Mesenchymal stem cell (in vitro differentiated cells and primary cell): Measurements from ENCODE around the gene MGST2.

Source experiments
- DNase-seq: peaks from one replicate; pipeline ENCODE4 v3.0.0-alpha.2; 2013
- H2AFZ ChIP-seq: one replicate; pipeline ENCODE4 v1.6.1; 2013; ENCODE audit warnings: low read depth, mild to moderate bottlenecking, control low read depth, inconsistent platforms, low read length, moderate library complexity
- H2AK5ac ChIP-seq: 2 replicates; pipeline ENCODE4 v1.6.1; 2013; ENCODE audit warnings: low read length, moderate library complexity, mild to moderate bottlenecking, inconsistent platforms; ENCODE audit not compliant: severe bottlenecking
- H2BK120ac ChIP-seq: one replicate; pipeline ENCODE4 v1.6.1; 2013; ENCODE audit warnings: low read depth, mild to moderate bottlenecking, inconsistent platforms, low read length, moderate library complexity
- H2BK12ac ChIP-seq, 2 experiments: one replicate each; pipeline ENCODE4 v1.6.1; 2013; ENCODE audit warnings: inconsistent platforms in 2 of 2, low read length in 2 of 2, mild to moderate bottlenecking in 2 of 2, moderate library complexity in 2 of 2, control low read depth in 1 of 2
- H2BK15ac ChIP-seq: one replicate; pipeline ENCODE4 v1.6.1; 2013; ENCODE audit warnings: mild to moderate bottlenecking, low read depth, inconsistent platforms; ENCODE audit not compliant: poor library complexity, severe bottlenecking
- H2BK5ac ChIP-seq: 2 replicates; pipeline ENCODE4 v1.6.1; 2013; ENCODE audit warnings: low read depth, mild to moderate bottlenecking, low read length, control low read depth, inconsistent platforms; ENCODE audit not compliant: poor library complexity, severe bottlenecking
- H3K14ac ChIP-seq, 2 experiments: one replicate each; pipeline ENCODE4 v1.6.1; 2013; ENCODE audit warnings: inconsistent platforms in 2 of 2, low read length in 2 of 2, control low read depth in 1 of 2, mild to moderate bottlenecking in 1 of 2, moderate library complexity in 1 of 2
- H3K18ac ChIP-seq, 2 experiments: one replicate each; pipeline ENCODE4 v1.6.1; 2013; ENCODE audit warnings: inconsistent platforms in 2 of 2, low read length in 2 of 2, control low read depth in 1 of 2, low read depth in 1 of 2, mild to moderate bottlenecking in 1 of 2
- H3K23ac ChIP-seq, 2 experiments: one replicate each; pipeline ENCODE4 v1.6.1; 2013; ENCODE audit warnings: inconsistent platforms in 2 of 2, low read length in 2 of 2, mild to moderate bottlenecking in 2 of 2, moderate library complexity in 2 of 2, control low read depth in 1 of 2
- H3K27ac ChIP-seq: 2 replicates; pipeline ENCODE4 v1.5.1; 2013; ENCODE audit warnings: mild to moderate bottlenecking, moderate library complexity, low read length, control low read depth, inconsistent platforms; ENCODE audit not compliant: poor library complexity, severe bottlenecking
- H3K27me3 ChIP-seq, 2 experiments: 2 replicates each; pipeline versions ENCODE4 v1.6.1 to v1.7.0; 2013; ENCODE audit warnings: low read length in 2 of 2, mild to moderate bottlenecking in 2 of 2, moderate library complexity in 2 of 2, control low read depth in 1 of 2, inconsistent platforms in 1 of 2; ENCODE audit not compliant: control insufficient read depth in 1 of 2, insufficient read depth in 1 of 2
- H3K36me3 ChIP-seq, 2 experiments: 2 replicates each; pipeline versions ENCODE4 v1.6.1 to v1.7.0; 2013; ENCODE audit warnings: low read length in 2 of 2, control low read depth in 1 of 2, inconsistent platforms in 1 of 2, low read depth in 1 of 2, mild to moderate bottlenecking in 1 of 2; ENCODE audit not compliant: insufficient read depth in 2 of 2, control insufficient read depth in 1 of 2
- H3K4ac ChIP-seq, 2 experiments: one replicate each; pipeline ENCODE4 v1.6.1; 2013; ENCODE audit warnings: inconsistent platforms in 2 of 2, low read length in 2 of 2, mild to moderate bottlenecking in 2 of 2, moderate library complexity in 2 of 2, control low read depth in 1 of 2, low read depth in 1 of 2
- H3K4me1 ChIP-seq: 2 replicates; pipeline ENCODE4 v1.6.1; 2013; ENCODE audit warnings: low read depth, low read length, control low read depth; ENCODE audit not compliant: control insufficient read depth, insufficient read depth
- H3K4me2 ChIP-seq: 2 replicates; pipeline ENCODE4 v1.6.1; 2013; ENCODE audit warnings: low read length, mild to moderate bottlenecking, inconsistent platforms; ENCODE audit not compliant: poor library complexity, severe bottlenecking
- H3K4me3 ChIP-seq, 2 experiments: 2 replicates each; pipeline versions ENCODE4 v1.5.1 to v1.7.0; 2013; ENCODE audit warnings: low read length in 2 of 2, mild to moderate bottlenecking in 2 of 2, control low read depth in 1 of 2, low read depth in 1 of 2; ENCODE audit not compliant: insufficient read depth in 1 of 2
- H3K79me1 ChIP-seq: replicated peaks from 2 replicates; pipeline ENCODE4 v1.6.1; 2013; ENCODE audit warnings: mild to moderate bottlenecking, control low read depth, low read length, inconsistent platforms; ENCODE audit not compliant: poor library complexity, severe bottlenecking
- H3K9ac ChIP-seq: 2 replicates; pipeline ENCODE4 v1.7.0; 2013; ENCODE audit warnings: mild to moderate bottlenecking, low read length, moderate library complexity
- H3K9me3 ChIP-seq: 2 replicates; pipeline ENCODE4 v1.7.0; 2013; ENCODE audit warnings: mild to moderate bottlenecking, low read length; ENCODE audit not compliant: control insufficient read depth
- H4K8ac ChIP-seq: one replicate; pipeline ENCODE4 v1.6.1; 2013; ENCODE audit warnings: inconsistent platforms, mild to moderate bottlenecking, low read length, moderate library complexity
- H4K91ac ChIP-seq: one replicate; pipeline ENCODE4 v1.6.1; 2013; ENCODE audit warnings: mild to moderate bottlenecking, low read length, inconsistent platforms
- WGBS: methylation state at CpG from one replicate; pipeline ENCODE4 v1.1.7; 2013; ENCODE audit warnings: mixed read lengths; 5-methylcytosine and 5-hydroxymethylcytosine counted together

MGST2 gene

GRCh38 chr4:139651282-139652194, 14.1 kb upstream of the MGST2 start:
- Histone ChIP-seq H3K79me1 (no peaks in the 10 kb centered on the region), H3K36me3 (no peaks in the 10 kb centered on the region), H3K18ac (no peak overlapping the region), H3K4ac (no peak overlapping the region), H3K14ac (no peak overlapping the region), H3K23ac (no peak overlapping the region), H2BK12ac (no peak overlapping the region), H3K4me2 (peak overlapping the region; percentile 20), H3K27me3 (peaks cover 0 to 13% of the 10 kb centered on the region in 2 experiments), H4K91ac (no peak overlapping the region), H4K8ac (no peak overlapping the region), H3K27ac (no peak overlapping the region), H2BK15ac (no peak overlapping the region), H2BK120ac (no peak overlapping the region), H2AK5ac (no peak overlapping the region), H2AFZ (peak overlapping the region; percentile 29), H3K4me1 (peaks cover 2% of the 10 kb centered on the region), H3K9me3 (no peaks in the 10 kb centered on the region), H3K9ac (peak overlapping the region; percentile 60), H2BK5ac (no peak overlapping the region), H3K4me3 (no peak overlapping the region)
- WGBS, result 14% methylated on average over 6 of the region's 13 CpGs
- DNase-seq, result peak; percentile 83

DNA sequence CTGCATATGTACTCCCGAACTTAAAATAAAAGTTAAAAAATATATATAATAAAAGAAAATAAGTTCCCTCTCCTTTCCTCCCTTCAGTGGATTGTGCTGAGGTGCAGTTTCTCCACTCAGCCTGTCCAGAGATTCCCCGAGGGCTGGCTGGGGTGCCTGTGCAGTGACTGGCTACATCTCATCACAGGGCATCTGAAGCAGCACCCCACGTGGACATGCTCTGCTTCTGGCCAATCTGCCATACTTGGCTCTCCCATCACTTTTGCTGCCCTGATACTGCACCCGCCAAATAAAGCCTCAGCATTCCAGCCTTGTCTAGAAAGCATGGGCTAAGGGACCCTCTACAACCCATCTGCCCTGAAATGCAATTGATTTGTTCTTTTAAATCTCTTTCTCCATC, 11.1 kb upstream of the MGST2 start:
- Histone ChIP-seq H2BK120ac (no peak overlapping the region), H3K79me1 (no peaks in the 10 kb centered on the region), H3K4me3 (no peak overlapping the region), H3K27me3 (peaks cover 0 to 15% of the 10 kb centered on the region in 2 experiments), H3K14ac (no peak overlapping the region), H2BK15ac (no peak overlapping the region), H4K91ac (no peak overlapping the region), H2BK5ac (no peak overlapping the region), H2BK12ac (no peak overlapping the region), H4K8ac (peak overlapping the region; percentile 4), H3K4me1 (peaks cover 8% of the 10 kb centered on the region), H3K36me3 (no peaks in the 10 kb centered on the region), H2AFZ (no peak overlapping the region), H3K9me3 (no peaks in the 10 kb centered on the region), H3K18ac (no peak overlapping the region), H3K27ac (no peak overlapping the region), H3K9ac (no peak overlapping the region), H3K4me2 (no peak overlapping the region), H3K4ac (no peak overlapping the region), H3K23ac (no peak overlapping the region), H2AK5ac (no peak overlapping the region)
- no peak for DNase-seq
- WGBS, result 62% methylated on average over 3 of the region's 4 CpGs

- H2BK120ac ChIP-seq, result no peak overlapping the region
- H3K4ac ChIP-seq, result no peak overlapping the region
- DNase-seq, result peak; percentile 58
- peaks cover 0 to 15% of the 10 kb centered on the region in 2 experiments for H3K27me3 ChIP-seq
- H4K8ac ChIP-seq, result no peak overlapping the region
- H2AK5ac ChIP-seq, result no peak overlapping the region
- H3K4me3 ChIP-seq, result no peak overlapping the region
- no peak overlapping the region for H3K18ac ChIP-seq
- H2BK5ac ChIP-seq, result no peak overlapping the region
- 82% methylated on average over 3 of the region's 3 CpGs for WGBS
- H3K79me1 ChIP-seq, result no peaks in the 10 kb centered on the region
- peaks cover 8% of the 10 kb centered on the region for H3K4me1 ChIP-seq
- H2AFZ ChIP-seq, result no peak overlapping the region
- H3K9me3 ChIP-seq, result no peaks in the 10 kb centered on the region
- H3K4me2 ChIP-seq, result no peak overlapping the region
- H2BK15ac ChIP-seq, result no peak overlapping the region
- no peak overlapping the region for H3K23ac ChIP-seq
- H4K91ac ChIP-seq, result no peak overlapping the region
- H2BK12ac ChIP-seq, result peak overlapping the region in 1 of 2 experiments; percentile 21
- no peaks in the 10 kb centered on the region for H3K36me3 ChIP-seq
- no peak overlapping the region for H3K27ac ChIP-seq
- peak overlapping the region; percentile 21 for H3K9ac ChIP-seq
- no peak overlapping the region for H3K14ac ChIP-seq
These were observed 10.5 kb upstream of the MGST2 start for GRCh38 chr4:139655116-139655515.

DNA sequence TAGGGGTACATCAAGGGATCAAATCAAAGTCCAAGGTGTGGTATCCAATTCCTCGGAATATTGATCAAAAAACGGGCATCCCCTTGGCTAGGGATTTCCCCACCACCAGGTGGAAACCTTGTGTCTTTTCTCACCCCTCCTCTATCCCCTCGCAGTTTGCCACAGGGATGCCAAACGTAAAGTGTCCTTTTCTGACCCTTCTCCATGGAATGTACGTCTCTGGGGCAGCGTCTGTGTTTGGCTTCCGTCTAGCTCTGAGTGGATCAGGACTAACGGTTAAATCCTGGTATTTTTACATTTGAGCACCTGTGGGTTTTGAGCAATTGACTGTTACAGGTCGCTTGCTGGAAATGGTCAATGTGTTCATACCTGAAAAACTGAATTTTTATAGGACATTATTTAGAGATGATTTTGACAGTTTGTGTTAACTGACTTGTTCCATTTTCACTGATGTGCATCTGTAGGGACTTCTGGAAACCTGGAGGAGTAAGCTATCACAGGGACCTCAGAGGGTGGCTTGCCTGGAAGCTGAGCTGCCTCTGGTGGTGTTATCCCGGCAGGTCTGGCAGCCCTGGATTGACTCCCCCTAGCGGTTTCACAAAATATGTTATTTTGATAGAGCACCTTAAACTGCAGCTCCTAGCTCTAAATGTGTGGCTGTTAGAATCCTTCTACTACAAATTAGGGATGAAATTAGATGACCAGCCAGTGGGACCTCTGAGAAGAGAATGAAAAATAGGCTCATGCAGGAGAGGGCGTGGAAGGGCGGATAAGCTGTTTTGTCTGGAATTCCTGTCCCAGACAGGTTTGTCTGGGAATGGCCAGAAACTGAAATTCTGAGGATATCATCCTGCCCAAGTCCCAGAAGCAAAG, 8.8 kb upstream of the MGST2 start:
- Histone ChIP-seq H2BK5ac (no peak overlapping the region), H2BK12ac (no peak overlapping the region), H3K4me2 (no peak overlapping the region), H3K27me3 (peaks cover 0 to 15% of the 10 kb centered on the region in 2 experiments), H3K36me3 (no peaks in the 10 kb centered on the region), H3K14ac (no peak overlapping the region), H3K18ac (no peak overlapping the region), H3K4me3 (no peak overlapping the region), H3K4me1 (peaks cover 6% of the 10 kb centered on the region), H4K8ac (no peak overlapping the region), H3K4ac (no peak overlapping the region), H2AK5ac (peak overlapping the region; percentile 47), H3K23ac (no peak overlapping the region), H2BK15ac (no peak overlapping the region), H3K79me1 (no peaks in the 10 kb centered on the region), H3K9ac (peak overlapping the region; percentile 62), H2AFZ (no peak overlapping the region), H3K27ac (no peak overlapping the region), H2BK120ac (no peak overlapping the region), H4K91ac (no peak overlapping the region), H3K9me3 (no peaks in the 10 kb centered on the region)
- peak; percentile 81 for DNase-seq
- 29% methylated on average over 11 of the region's 13 CpGs for WGBS
